Neural cell (in vitro differentiated cells): ENCODE data around the gene SLC7A6.

ENCODE experiments used
- CTCF ChIP-seq: fragments of 450-650 bp; IDR thresholded peaks from 2 replicates; pipeline ENCODE4 v1.5.1; 2014; ENCODE audit warnings: antibody characterized with exemption, mild to moderate bottlenecking, moderate library complexity; ENCODE audit not compliant: poor library complexity, severe bottlenecking
- EZH2 ChIP-seq: fragments of 200-600, 300-800 bp; shearing (Covaris generic), sonication (generic); IDR thresholded peaks from 2 replicates; pipeline ENCODE4 v1.6.1; 2014; ENCODE audit warnings: antibody characterized with exemption, low read length, borderline replicate concordance, mild to moderate bottlenecking; ENCODE audit not compliant: insufficient read depth, poor library complexity, severe bottlenecking
- SMC3 ChIP-seq: fragments of 450-650 bp; conservative IDR thresholded peaks from 2 replicates; pipeline ENCODE4 v1.6.1; 2014; ENCODE audit warnings: antibody characterized with exemption, mild to moderate bottlenecking, moderate library complexity; ENCODE audit not compliant: poor library complexity

DNA sequence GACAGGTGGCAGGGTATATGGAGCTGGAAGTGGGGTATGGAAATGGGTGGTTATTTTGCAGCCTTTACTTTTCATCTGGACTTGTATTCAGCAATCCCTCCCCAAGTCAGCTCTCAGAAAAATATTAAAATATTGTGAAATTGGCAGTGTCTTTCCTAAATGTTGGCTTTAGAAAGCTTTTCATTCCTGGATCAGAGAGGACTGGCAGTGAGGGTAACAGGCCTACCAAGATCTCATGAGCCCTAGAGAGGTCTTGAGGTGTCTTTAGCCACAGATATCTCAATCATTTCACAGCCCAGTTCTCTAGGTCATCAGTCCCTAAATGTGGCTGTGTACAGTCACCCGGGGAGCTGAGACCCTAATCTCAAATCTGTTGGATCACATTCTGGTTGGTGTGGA is 23.9 kb downstream of the SLC7A6 start:
- no peak for TF ChIP-seq EZH2
- TF ChIP-seq CTCF: no peak
- TF ChIP-seq SMC3: no peak
